ENCODE results near the gene FAM89B. TPM values are rescaled to one million over a fixed set of nuclear protein-coding genes. Genes with fewer than 3 reads are reported as not detected.

Gene FAM89B
- polyA plus RNA-seq, 1 experiment, result 28.8 TPM

GRCh38 chr11:65611028-65611757 lies 38.9 kb downstream of the FAM89B start:
- Histone ChIP-seq H3K27me3 (ENCODE audit: control insufficient read depth, insufficient read depth, low read length) (no peaks in the 10 kb centered on the region), H3K4me3 (ENCODE audit: low read depth, low read length) (peak overlapping the region; percentile 93), H3K27ac (ENCODE audit: low read depth, low read length) (peak overlapping the region; percentile 31), H3K9me3 (ENCODE audit: control insufficient read depth, insufficient read depth, low read length) (no peaks in the 10 kb centered on the region; the same call in 1 of the 2 replicates)
- ChIA-PET POLR2A (no interaction called here), CTCF (no interaction called here)
- no peak for TF ChIP-seq CTCF (IDR thresholded peaks at IDR 0.05; ENCODE audit: low read depth, low read length)
- DNase-seq (ENCODE audit: low read depth, low spot score), result no peak

GRCh38 chr11:65611758-65612603 lies 39.6 kb downstream of the FAM89B start:
- TF ChIP-seq CTCF (IDR thresholded peaks at IDR 0.05; ENCODE audit: low read depth, low read length), result no peak
- H3K27ac ChIP-seq (ENCODE audit: low read depth, low read length), result peak overlapping the region; percentile 39
- ChIA-PET POLR2A (no interaction called here), CTCF (interaction anchor here (1.4 kb wide), 1 partner anchor 18 kb away, joined by 6 read pairs; no protein-coding TSS in a partner anchor)
- no peaks in the 10 kb centered on the region; the same call in 1 of the 2 replicates for H3K9me3 ChIP-seq (ENCODE audit: control insufficient read depth, insufficient read depth, low read length)
- DNase-seq (ENCODE audit: low read depth, low spot score), result no peak
- no peaks in the 10 kb centered on the region for H3K27me3 ChIP-seq (ENCODE audit: control insufficient read depth, insufficient read depth, low read length)
- H3K4me3 ChIP-seq (ENCODE audit: low read depth, low read length), result peak overlapping the region; percentile 93

GRCh38 chr11:65612691-65613090 lies 40.4 kb downstream of the FAM89B start:
- ChIA-PET CTCF (interaction anchor here (1.4 kb wide), 2 partner anchors 19 to 71 kb away, joined by 6 to 8 read pairs; no protein-coding TSS in a partner anchor), POLR2A (no interaction called here)
- peak overlapping the region; percentile 39 for H3K27ac ChIP-seq (ENCODE audit: low read depth, low read length)
- no peak for DNase-seq (ENCODE audit: low read depth, low spot score)
- no peaks in the 10 kb centered on the region for H3K27me3 ChIP-seq (ENCODE audit: control insufficient read depth, insufficient read depth, low read length)
- TF ChIP-seq CTCF (IDR thresholded peaks at IDR 0.05; ENCODE audit: low read depth, low read length), result no peak
- H3K9me3 ChIP-seq (ENCODE audit: control insufficient read depth, insufficient read depth, low read length), result no peaks in the 10 kb centered on the region; the same call in 1 of the 2 replicates
- H3K4me3 ChIP-seq (ENCODE audit: low read depth, low read length), result peak overlapping the region; percentile 93

- Histone ChIP-seq H3K27me3 (ENCODE audit: control insufficient read depth, insufficient read depth, low read length) (no peaks in the 10 kb centered on the region), H3K27ac (ENCODE audit: low read depth, low read length) (peak overlapping the region; percentile 83), H3K4me3 (ENCODE audit: low read depth, low read length) (peak overlapping the region; percentile 93), H3K9me3 (ENCODE audit: control insufficient read depth, insufficient read depth, low read length) (no peaks in the 10 kb centered on the region; the same call in 1 of the 2 replicates)
- ChIA-PET CTCF (interaction anchor here (1.4 kb wide), 2 partner anchors 19 to 72 kb away, joined by 6 to 8 read pairs; no protein-coding TSS in a partner anchor), POLR2A (interaction anchor here (0.6 to 0.9 kb wide), 2 partner anchors 73 to 191 kb away, joined by 3 read pairs; partner anchors contain the start of gene NEAT1)
- no peak for DNase-seq (ENCODE audit: low read depth, low spot score)
- no peak for TF ChIP-seq CTCF (IDR thresholded peaks at IDR 0.05; ENCODE audit: low read depth, low read length)
Measured at GRCh38 chr11:65613091-65613928, 41.0 kb downstream of the FAM89B start.
